ENCODE results near the gene DNPEP.

The DNPEP gene

GRCh38 chr2:219387306-219388120 is at the start of gene DNPEP:
Gene DNPEP, minus strand, starts transcription at chr2:219387912. Its CDS starts 118 bp downstream, at chr2:219387794.
- peak; percentile 79 for DNase-seq

GRCh38 chr2:219437141-219437540 is 49.4 kb upstream of the DNPEP start:
- no peak for DNase-seq

- no peak for DNase-seq
Observed at GRCh38 chr2:219436491-219436890, 48.8 kb upstream of the DNPEP start.

DNA sequence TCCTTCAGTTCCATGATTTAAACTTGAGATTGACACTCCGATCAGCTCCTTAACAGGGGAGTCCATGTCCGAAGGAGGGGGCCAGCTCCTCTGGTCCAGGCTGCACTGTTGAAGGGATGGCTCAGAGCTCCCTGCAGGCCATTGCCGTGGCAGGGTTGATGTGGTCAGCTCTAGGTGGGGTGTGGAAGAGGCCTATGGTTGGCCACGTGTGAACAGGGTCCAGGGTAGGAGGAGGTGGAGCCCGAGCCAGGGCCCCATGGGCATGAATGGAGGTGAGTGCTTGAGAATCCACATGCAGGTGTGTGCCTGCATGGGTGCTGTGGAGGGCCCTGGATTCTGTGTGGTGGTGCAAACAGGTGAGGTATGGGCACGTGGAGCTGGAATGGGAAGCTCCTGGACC is 48.0 kb upstream of the DNPEP start:
- no peak for DNase-seq

GRCh38 chr2:219434718-219435525 is 47.2 kb upstream of the DNPEP start, which contains the start of gene SPEG:
Gene SPEG, plus strand, starts transcription at chr2:219434843. Its CDS starts 135 bp downstream, at chr2:219434978.
- no peak for DNase-seq

DNA sequence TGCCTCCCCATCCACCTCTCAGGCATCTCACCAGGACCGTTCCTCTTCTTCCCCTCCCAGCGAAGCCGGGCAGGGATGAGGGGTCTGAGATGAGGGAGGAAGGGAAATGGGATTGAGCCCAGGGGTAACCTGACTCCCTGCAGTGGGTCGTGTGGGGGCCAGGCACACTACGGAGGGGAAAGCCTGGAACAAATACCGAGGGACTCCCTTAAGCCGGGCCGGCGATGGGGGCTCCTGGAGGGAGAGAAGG is 46.7 kb upstream of the DNPEP start:
- no peak for DNase-seq

- no peak for DNase-seq
Observed at GRCh38 chr2:219433666-219434467, 46.2 kb upstream of the DNPEP start.

DNA sequence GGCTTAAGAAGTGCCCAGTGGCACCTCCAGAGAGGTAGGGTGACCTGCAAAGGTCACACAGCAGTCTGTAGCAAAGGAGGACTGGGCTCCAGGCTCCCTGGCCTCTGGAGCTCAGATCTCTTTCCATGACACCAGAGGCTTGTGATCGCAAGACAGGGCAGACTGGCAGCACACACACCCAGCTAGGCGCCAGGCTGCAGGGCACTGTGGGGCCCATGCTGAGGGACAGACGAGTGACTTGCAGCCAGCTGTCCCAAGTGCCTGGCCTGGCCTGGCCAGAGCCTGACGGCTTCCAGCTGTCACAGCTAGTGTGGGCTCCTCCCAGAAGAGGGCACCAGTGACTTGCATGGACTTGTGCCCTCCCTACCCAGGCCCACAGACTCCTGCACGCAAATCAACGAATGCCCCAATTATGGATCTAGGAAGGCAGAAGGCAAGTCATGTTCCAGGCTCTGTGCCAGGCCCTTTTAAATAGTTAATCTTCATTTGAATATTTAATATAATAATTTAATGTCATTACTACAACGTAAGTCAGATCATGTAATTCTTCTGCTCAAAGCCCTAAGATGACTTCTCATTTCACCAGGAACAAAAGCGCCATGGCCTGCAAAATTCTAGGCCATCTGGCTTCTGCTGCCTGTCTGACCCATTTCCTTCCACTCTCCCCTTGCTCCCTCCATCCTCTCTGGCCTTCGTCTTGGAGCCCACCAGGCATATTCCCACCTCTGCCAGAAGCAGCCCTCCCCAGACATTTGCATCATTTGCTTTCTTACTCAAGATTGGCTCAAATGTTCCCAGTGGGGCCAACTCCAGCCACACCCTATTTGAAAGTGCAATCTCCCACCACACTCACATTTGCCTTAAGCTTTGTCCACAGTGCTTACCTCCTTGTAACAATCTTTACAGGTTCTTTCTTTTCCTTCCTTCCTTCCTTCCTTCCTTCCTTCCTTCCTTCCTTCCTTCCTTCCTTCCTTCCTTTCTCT is 43.2 kb upstream of the DNPEP start:
- DNase-seq: no peak

DNA sequence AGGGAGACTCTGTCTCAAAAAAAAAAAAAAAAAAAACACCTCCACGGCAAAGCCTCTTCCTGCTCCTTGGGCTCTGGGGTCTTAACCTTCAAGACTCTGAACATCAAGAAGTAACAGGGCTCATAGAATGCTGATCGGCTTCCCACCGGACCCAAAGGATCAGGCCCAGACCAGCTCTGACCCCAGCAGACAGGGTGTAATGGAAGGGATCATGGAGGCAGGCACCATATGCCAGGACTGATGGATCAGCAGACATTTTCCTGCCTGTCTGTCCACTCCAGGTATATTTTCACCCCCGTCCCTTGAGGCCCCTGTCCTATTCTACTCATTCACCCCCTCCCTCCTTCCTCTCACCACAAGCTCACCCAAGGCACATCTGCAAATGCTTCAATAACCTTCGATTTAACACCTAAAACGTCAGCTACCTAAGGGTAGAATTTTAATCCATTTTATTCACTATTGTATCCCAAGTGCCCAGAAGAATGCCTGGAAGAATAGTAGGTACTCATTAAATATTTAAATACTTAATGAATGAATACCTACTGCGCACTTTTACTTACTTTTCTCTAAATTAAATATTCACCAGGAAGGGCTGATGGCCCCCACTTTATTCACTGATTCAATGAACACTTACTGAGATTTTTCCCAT is 42.4 kb upstream of the DNPEP start:
- no peak for DNase-seq

DNA sequence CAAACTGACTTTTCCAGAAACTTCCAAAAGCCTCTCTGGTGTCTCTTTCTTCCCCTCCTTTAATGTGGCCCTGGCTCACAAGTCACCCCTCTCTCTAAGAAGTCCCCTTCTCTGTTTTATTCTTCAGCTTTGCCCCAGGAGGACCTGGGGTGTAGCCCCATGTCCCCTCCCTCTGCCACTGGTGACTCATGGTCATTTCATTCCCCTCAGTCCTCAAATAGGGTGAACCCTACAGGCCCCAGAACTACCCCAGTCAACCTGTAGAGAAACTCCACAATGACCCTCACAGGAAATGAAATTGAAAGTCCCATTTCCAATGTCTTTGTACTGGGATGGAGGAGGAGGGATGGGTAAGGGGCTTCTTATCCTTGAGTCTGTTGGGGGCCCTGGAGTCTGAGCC is 40.8 kb upstream of the DNPEP start:
- no peak for DNase-seq

DNA sequence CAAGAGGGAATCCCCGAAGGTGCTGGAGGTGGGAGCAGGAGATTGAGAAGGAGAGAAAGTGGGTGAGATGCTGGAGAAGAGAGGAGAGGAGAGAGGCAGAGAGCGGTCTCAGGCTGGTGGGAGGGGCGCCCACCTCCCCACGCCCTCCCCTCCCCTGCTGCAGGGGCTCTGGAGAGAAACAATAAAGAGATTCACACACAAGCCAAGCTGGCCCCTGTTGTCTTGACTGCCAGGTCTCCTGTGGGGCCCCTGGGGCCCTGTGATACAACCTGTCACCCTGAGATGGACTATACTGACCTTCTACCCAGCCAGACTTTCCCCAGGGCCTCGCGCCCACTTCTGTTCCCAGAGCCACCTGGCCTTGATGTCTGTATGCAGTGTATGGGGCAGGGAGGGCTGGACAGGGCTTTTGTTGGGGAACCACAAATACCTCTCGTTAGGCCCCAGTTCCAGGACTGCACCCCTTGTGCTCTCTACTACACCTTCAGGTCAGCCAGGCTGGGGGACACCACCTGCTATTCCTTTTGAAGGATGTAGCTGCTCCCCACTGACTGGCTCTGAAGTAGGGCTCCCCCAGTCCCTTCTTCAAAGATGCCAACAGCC is 38.9 kb upstream of the DNPEP start:
- DNase-seq: no peak

GRCh38 chr2:219426068-219426443 is 38.3 kb upstream of the DNPEP start:
- no peak for DNase-seq

- DNase-seq: no peak
Observed at GRCh38 chr2:219425238-219426067, 37.7 kb upstream of the DNPEP start.

- no peak for DNase-seq
Observed at GRCh38 chr2:219423652-219424377, 36.1 kb upstream of the DNPEP start.

- DNase-seq: no peak
Observed at GRCh38 chr2:219422952-219423534, 35.3 kb upstream of the DNPEP start.

- DNase-seq: no peak
Observed at GRCh38 chr2:219421323-219421722, 33.6 kb upstream of the DNPEP start.

DNA sequence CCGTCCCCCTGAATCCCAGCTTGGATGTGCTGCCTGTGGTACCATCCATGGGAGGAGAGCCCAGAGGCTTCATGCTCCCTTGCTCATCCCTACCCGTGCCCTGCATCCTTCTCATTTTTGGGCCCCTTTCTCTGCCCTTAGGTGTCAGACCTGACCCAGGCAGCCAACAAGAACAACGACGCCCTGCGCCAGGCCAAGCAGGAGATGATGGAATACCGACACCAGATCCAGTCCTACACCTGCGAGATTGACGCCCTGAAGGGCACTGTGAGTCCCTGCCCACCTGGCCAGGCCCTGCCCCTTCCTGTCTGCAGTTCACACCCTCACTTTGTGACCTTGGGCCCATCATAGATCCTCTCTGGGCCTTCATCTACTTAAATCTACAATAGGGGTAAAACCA is 33.0 kb upstream of the DNPEP start:
- DNase-seq: no peak

DNA sequence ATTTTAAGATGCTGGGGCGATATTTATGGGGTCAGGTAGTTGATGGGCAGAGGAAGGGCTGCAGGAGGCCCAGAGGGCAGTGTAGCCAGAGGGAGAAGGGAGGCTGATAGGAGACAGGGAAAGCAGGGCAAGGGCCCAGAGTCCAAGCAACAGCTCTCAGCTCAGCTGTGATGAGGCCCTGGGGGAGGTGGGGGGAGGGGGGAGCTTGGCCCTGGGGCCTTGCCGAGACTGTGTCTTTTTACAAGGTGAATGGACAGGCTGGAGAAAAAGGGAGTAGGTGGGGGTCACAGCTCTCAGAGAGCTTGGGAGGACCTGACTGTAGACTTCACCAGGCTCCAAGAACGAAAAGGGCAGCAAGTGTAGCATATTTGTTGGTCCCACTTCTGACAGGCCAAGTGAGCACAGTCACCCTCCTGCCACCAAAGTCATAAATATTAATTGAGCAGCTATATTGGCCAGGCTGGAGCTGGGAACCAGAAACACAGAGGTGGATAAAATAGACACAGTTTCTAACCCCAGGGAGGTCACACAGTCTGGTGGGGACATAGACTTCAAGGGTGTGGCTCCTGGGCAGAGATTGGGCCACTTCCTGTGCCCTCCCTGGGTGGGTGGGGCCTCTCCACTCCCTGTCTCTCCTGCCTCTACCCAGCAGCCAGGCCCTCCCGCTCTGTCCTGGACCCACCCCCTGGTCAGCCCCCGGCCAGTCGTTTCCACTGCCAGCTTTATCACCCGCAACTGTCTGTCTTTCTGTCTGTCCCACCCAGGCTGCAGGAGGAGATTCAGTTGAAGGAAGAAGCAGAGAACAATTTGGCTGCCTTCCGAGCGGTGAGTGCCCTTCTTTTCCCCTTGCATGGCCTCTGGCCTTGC is 31.9 kb upstream of the DNPEP start:
- no peak for DNase-seq

Measured in KG1 (cell line).